GM18867 (cell line): ENCODE results near the gene AZU1.
"Not testable (repeated sequence)": the region's sequence is repeated elsewhere in the genome, so short reads cannot be mapped to it uniquely, and the experiment has no call there.

Experiments used
- ATAC-seq: cut with Tn5 transposase; IDR thresholded peaks from one replicate; pipeline ENCODE4 v1.9.1; 2021; ENCODE audit warnings: mild to moderate bottlenecking, moderate library complexity; ENCODE audit not compliant: unreplicated experiment

Gene AZU1

GRCh38 chr19:824885-825284 lies 2.8 kb upstream of the AZU1 start:
- no peak for ATAC-seq

- ATAC-seq, result no peak
Observed at GRCh38 chr19:825897-826644, 1.6 kb upstream of the AZU1 start.

GRCh38 chr19:827314-827709 lies 325 bp upstream of the AZU1 start:
- no peak for ATAC-seq

GRCh38 chr19:829129-829758 lies 1.6 kb downstream of the AZU1 start:
- ATAC-seq, result no peak

GRCh38 chr19:831407-832369 lies 4.1 kb downstream of the AZU1 start:
- no peak for ATAC-seq

- no peak for ATAC-seq
Observed at GRCh38 chr19:834216-834615, 6.6 kb downstream of the AZU1 start.

- ATAC-seq, result no peak
Observed at GRCh38 chr19:835210-835810, 7.7 kb downstream of the AZU1 start.

GRCh38 chr19:840519-841206 lies 13.0 kb downstream of the AZU1 start, which contains the start of gene PRTN3:
Gene PRTN3 (plus strand): TSS chr19:840999. CDS start chr19:841009, 10 bp downstream.
- ATAC-seq, result no peak

- not testable (repeated sequence) for ATAC-seq
Observed at GRCh38 chr19:842802-843179, 15.2 kb downstream of the AZU1 start.

GRCh38 chr19:843180-843835 lies 15.7 kb downstream of the AZU1 start:
- ATAC-seq, result no peak

- ATAC-seq, result no peak
Observed at GRCh38 chr19:843836-844545, 16.4 kb downstream of the AZU1 start.

- no peak for ATAC-seq
Observed at GRCh38 chr19:844546-844971, 16.9 kb downstream of the AZU1 start.

- no peak for ATAC-seq
Observed at GRCh38 chr19:845707-846521, 18.3 kb downstream of the AZU1 start.

- no peak for ATAC-seq
Observed at GRCh38 chr19:848386-848921, 20.8 kb downstream of the AZU1 start.

GRCh38 chr19:849195-849594 lies 21.6 kb downstream of the AZU1 start:
- not testable (repeated sequence) for ATAC-seq

GRCh38 chr19:850221-850978 lies 22.8 kb downstream of the AZU1 start:
- no peak for ATAC-seq

GRCh38 chr19:850979-851335 lies 23.3 kb downstream of the AZU1 start:
- no peak for ATAC-seq
